Thoracic aorta (tissue), 2 donors: Measurements from ENCODE around the gene SMIM14. TPM values are rescaled to one million over a fixed set of nuclear protein-coding genes. Genes with fewer than 3 reads are reported as not detected.

Experiments
- ATAC-seq: fragments of 150-250 bp; one replicate; pipeline ENCODE4 v1.8.0; 2017; ENCODE audit warnings: low read depth; ENCODE audit not compliant: insufficient number of reproducible peaks, low FRiP score
- DNase-seq: peaks from one replicate; pipeline ENCODE4 v3.0.0-alpha.2; 2020; ENCODE audit warnings: low spot score
- H3K27ac ChIP-seq, 2 donors: fragments of 200-600 bp; sonication (generic); 1 replicate in 1 of 2; 2 replicates in 1 of 2; pipeline ENCODE4 v1.5.1; 2016; ENCODE audit warnings: mild to moderate bottlenecking in 2 of 2, moderate library complexity in 2 of 2
- H3K27me3 ChIP-seq: fragments of 200-600 bp; sonication (generic); replicated peaks from 2 replicates; pipeline ENCODE4 v1.6.0; 2016; ENCODE audit warnings: mild to moderate bottlenecking; ENCODE audit not compliant: insufficient read depth
- H3K36me3 ChIP-seq: fragments of 200-600 bp; sonication (generic); one replicate; pipeline ENCODE4 v1.5.1; 2016
- H3K4me1 ChIP-seq, 2 donors: fragments of 200-600 bp; sonication (generic); 1 replicate in 1 of 2; 2 replicates in 1 of 2; pipeline versions ENCODE4 v1.5.1 to v1.6.0; 2016; ENCODE audit warnings: low read depth in 2 of 2, mild to moderate bottlenecking in 1 of 2; ENCODE audit not compliant: control insufficient read depth in 1 of 2
- H3K4me3 ChIP-seq: fragments of 200-600 bp; sonication (generic); 2 replicates; pipeline ENCODE4 v1.5.1; 2016; ENCODE audit warnings: mild to moderate bottlenecking
- H3K9me3 ChIP-seq: fragments of 200-600 bp; sonication (generic); 2 replicates; pipeline ENCODE4 v1.5.1; 2016
- CTCF ChIP-seq: fragments of 200-600 bp; sonication (generic); IDR thresholded peaks from one replicate; pipeline ENCODE4 v1.5.1; 2019; ENCODE audit warnings: antibody characterized with exemption
- total RNA-seq, 2 donors: library from RNA; depleted of rRNA; stranded (reverse); fragments of >200 nt; gene quantifications; one replicate each; pipeline versions ENCODE4 v1.1.0 to v1.2.3, GENCODE V29; 2016

Gene SMIM14
- total RNA-seq, 2 donors from 2014 or later, result 41.0 to 58.1 TPM

- no peaks in the 10 kb centered on the region for H3K27me3 ChIP-seq
- ATAC-seq, result no peak
- no peak overlapping the region for H3K27ac ChIP-seq
- no peaks in the 10 kb centered on the region for H3K36me3 ChIP-seq
- DNase-seq, result no peak
- no peaks in the 10 kb centered on the region for H3K9me3 ChIP-seq
- no peak for TF ChIP-seq CTCF
- no peak overlapping the region for H3K4me3 ChIP-seq
- H3K4me1 ChIP-seq, result no peaks in the 10 kb centered on the region
Measured at GRCh38 chr4:39649639-39650265, 11.1 kb upstream of the SMIM14 start.

GRCh38 chr4:39648827-39649558 is 10.3 kb upstream of the SMIM14 start:
- DNase-seq (no peak), ATAC-seq (no peak)
- H3K36me3 ChIP-seq, result no peaks in the 10 kb centered on the region
- H3K9me3 ChIP-seq, result no peaks in the 10 kb centered on the region
- no peak for TF ChIP-seq CTCF
- no peak overlapping the region for H3K27ac ChIP-seq
- H3K27me3 ChIP-seq, result no peaks in the 10 kb centered on the region
- H3K4me1 ChIP-seq, result no peaks in the 10 kb centered on the region
- H3K4me3 ChIP-seq, result no peak overlapping the region

- TF ChIP-seq CTCF, result no peak
- Histone ChIP-seq H3K27me3 (no peaks in the 10 kb centered on the region), H3K4me3 (no peak overlapping the region), H3K4me1 (no peaks in the 10 kb centered on the region), H3K36me3 (no peaks in the 10 kb centered on the region), H3K27ac (no peak overlapping the region), H3K9me3 (no peaks in the 10 kb centered on the region)
- DNase-seq (no peak), ATAC-seq (no peak)
Measured at GRCh38 chr4:39648213-39648612, 9.5 kb upstream of the SMIM14 start.

- TF ChIP-seq CTCF, result no peak
- no peaks in the 10 kb centered on the region for H3K9me3 ChIP-seq
- H3K27ac ChIP-seq, result no peak overlapping the region
- no peaks in the 10 kb centered on the region for H3K36me3 ChIP-seq
- peaks cover 0 to 7% of the 10 kb centered on the region in 2 donors for H3K4me1 ChIP-seq
- no peaks in the 10 kb centered on the region for H3K27me3 ChIP-seq
- no peak overlapping the region for H3K4me3 ChIP-seq
- ATAC-seq, result no peak
- DNase-seq, result no peak
Measured at GRCh38 chr4:39642885-39643552, 4.4 kb upstream of the SMIM14 start.

- no peak overlapping the region for H3K27ac ChIP-seq
- no peaks in the 10 kb centered on the region for H3K36me3 ChIP-seq
- no peaks in the 10 kb centered on the region for H3K9me3 ChIP-seq
- no peak for TF ChIP-seq CTCF
- peaks cover 0 to 8% of the 10 kb centered on the region in 2 donors for H3K4me1 ChIP-seq
- ATAC-seq (no peak), DNase-seq (no peak)
- no peaks in the 10 kb centered on the region for H3K27me3 ChIP-seq
- H3K4me3 ChIP-seq, result no peak overlapping the region
Measured at GRCh38 chr4:39641451-39641850, 2.8 kb upstream of the SMIM14 start.
